Muscle layer of colon (tissue), 2 donors: ENCODE measurements around the gene TIGD1.

ENCODE experiments used
- H3K27ac ChIP-seq: one replicate; pipeline ENCODE4 v1.7.0; 2013; ENCODE audit warnings: low read depth, mild to moderate bottlenecking, low read length, moderate library complexity
- H3K27me3 ChIP-seq, 2 donors: one replicate each; pipeline ENCODE4 v1.7.0; 2013; ENCODE audit warnings: low read length in 2 of 2, mild to moderate bottlenecking in 2 of 2; ENCODE audit not compliant: insufficient read depth in 2 of 2, control insufficient read depth in 1 of 2
- H3K36me3 ChIP-seq: one replicate; pipeline ENCODE4 v1.7.0; 2013; ENCODE audit warnings: mild to moderate bottlenecking, low read length; ENCODE audit not compliant: insufficient read depth
- H3K4me1 ChIP-seq: one replicate; pipeline ENCODE4 v1.7.0; 2013; ENCODE audit warnings: mild to moderate bottlenecking, low read length; ENCODE audit not compliant: insufficient read depth
- H3K4me3 ChIP-seq, 2 donors: one replicate each; pipeline ENCODE4 v1.7.0; 2013; ENCODE audit warnings: low read length in 2 of 2, low read depth in 1 of 2, mild to moderate bottlenecking in 1 of 2, moderate library complexity in 1 of 2
- H3K9ac ChIP-seq: one replicate; pipeline ENCODE4 v1.7.0; 2013; ENCODE audit warnings: low read length
- H3K9me3 ChIP-seq: one replicate; pipeline ENCODE4 v1.7.0; 2013; ENCODE audit warnings: mild to moderate bottlenecking, low read length
- donor health status: abdominal sarcoma.
- donor health status: Adenocarcinoma of cecum.

TIGD1 gene

DNA sequence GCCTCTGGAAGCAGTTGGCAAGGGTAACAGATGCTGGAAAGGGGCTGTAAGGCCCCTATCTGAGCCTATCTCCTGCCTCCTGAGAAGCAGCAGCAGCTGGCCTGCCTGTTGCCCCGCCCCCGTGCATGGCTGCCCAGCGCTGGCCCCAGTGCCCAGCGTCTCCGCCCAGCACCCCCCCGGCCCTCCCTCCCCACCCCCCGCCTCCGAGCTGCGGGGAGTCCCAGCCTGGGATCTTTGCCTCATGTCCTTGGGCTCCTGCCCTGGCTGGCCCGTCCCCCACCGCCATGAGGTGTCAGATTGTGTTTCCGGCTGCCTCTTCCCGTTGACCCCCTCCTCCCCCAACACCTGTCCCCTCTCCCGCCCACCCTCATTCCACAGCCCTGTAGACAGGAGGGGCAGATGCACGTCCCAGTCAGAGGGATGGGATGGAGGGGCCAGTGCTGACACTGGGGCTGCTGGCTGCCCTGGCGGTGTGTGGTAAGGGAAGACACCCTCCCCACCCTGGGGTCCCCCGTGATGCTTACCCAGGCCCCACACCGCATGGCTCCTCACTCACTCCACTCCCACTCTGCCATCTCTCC is 24.5 kb downstream of the TIGD1 start, which contains the start of gene CHRND:
Gene CHRND (plus strand): TSS at position 370 of the 581 bp plus-strand sequence. CDS start 56 bp downstream, at position 426.
- no peak within 1 kb of the TSS for H3K9ac ChIP-seq
- H3K36me3 ChIP-seq = no peaks in the 10 kb centered on the region
- no peak within 1 kb of the TSS for H3K4me3 ChIP-seq
- peaks cover 14 to 45% of the 10 kb centered on the region in 2 donors for H3K27me3 ChIP-seq
- H3K9me3 ChIP-seq = no peaks in the 10 kb centered on the region
- H3K27ac ChIP-seq = no peak within 1 kb of the TSS
- no peaks in the 10 kb centered on the region for H3K4me1 ChIP-seq

DNA sequence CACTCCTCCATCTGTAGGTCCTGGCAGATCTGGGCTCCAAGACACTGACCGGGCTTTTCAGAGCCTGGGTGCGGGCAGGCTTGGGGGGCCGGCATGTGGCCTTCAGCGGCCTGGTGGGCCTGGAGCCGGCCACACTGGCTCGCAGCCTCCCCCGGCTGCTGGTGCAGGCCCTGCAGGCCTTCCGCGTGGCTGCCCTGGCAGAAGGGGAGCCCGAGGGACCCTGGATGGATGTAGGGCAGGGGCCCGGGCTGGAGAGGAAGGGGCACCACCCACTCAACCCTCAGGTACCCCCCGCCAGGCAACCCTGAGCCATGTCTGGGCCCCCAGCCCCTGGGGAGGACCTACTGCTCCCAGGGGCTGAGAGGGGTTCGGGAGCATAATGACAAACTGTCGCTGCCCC is 25.2 kb downstream of the TIGD1 start:
- H3K36me3 ChIP-seq = no peaks in the 10 kb centered on the region
- no peaks in the 10 kb centered on the region for H3K4me1 ChIP-seq
- H3K4me3 ChIP-seq = no peak overlapping the region
- no peak overlapping the region for H3K27ac ChIP-seq
- H3K9ac ChIP-seq = no peak overlapping the region
- H3K27me3 ChIP-seq = peaks cover 14 to 52% of the 10 kb centered on the region in 2 donors
- H3K9me3 ChIP-seq = no peaks in the 10 kb centered on the region

GRCh38 chr2:232524771-232525170 is 25.6 kb downstream of the TIGD1 start:
- peaks cover 14 to 53% of the 10 kb centered on the region in 2 donors for H3K27me3 ChIP-seq
- H3K27ac ChIP-seq = no peak overlapping the region
- no peaks in the 10 kb centered on the region for H3K36me3 ChIP-seq
- H3K9me3 ChIP-seq = no peaks in the 10 kb centered on the region
- H3K9ac ChIP-seq = no peak overlapping the region
- no peaks in the 10 kb centered on the region for H3K4me1 ChIP-seq
- H3K4me3 ChIP-seq = no peak overlapping the region

DNA sequence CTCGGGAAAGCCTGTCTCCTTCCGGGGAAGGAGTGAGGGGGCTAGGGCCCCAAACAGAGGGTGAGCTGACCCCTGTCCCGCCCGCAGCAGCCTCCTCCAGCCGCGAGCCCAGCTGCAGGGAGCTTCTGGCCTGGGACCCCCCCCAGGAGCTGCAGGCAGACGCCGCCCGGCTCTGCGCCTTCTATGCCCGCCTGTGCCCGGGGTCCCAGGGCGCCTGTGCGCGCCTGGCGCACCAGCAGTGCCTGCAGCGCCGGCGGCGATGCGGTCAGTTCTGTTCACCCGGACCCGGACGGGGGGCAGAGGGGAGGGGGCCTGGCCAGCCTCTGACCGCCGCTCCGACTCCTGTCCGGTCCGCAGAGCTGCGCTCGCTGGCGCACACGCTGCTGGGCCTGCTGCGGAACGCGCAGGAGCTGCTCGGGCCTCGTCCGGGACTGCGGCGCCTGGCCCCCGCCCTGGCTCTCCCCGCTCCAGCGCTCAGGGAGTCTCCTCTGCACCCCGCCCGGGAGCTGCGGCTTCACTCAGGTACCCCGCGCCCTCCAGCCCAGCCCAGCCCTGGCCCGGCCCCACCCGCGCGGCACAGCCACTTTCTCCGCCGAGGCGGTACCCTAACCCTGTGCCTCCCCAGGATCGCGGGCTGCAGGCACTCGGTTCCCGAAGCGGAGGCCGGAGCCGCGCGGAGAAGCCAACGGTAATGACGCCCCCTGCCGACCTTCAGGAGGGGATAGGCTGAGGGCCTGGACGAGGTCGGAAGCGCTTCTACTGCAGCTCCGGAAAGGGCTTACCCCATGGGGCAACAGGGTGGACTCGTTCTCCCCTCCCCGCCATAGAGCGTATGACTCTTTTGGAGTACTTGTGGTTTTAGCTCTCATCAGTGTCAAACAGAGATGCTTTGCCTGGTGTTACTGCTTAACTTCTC is 26.4 kb downstream of the TIGD1 start:
- no peak overlapping the region for H3K27ac ChIP-seq
- no peaks in the 10 kb centered on the region for H3K36me3 ChIP-seq
- no peak overlapping the region for H3K9ac ChIP-seq
- no peaks in the 10 kb centered on the region for H3K4me1 ChIP-seq
- peaks cover 14 to 53% of the 10 kb centered on the region in 2 donors for H3K27me3 ChIP-seq
- H3K9me3 ChIP-seq = no peaks in the 10 kb centered on the region
- peak overlapping the region in 1 of 2 donors; percentile 32 for H3K4me3 ChIP-seq

DNA sequence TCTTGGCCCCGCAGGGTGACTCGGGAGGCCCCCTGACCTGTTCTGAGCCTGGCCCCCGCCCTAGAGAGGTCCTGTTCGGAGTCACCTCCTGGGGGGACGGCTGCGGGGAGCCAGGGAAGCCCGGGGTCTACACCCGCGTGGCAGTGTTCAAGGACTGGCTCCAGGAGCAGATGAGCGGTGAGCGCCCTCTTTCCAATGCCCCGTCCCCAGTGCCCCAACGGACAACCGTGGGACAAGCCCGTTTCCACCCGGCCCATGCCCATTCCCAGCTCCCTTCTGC is 27.0 kb downstream of the TIGD1 start:
- H3K4me3 ChIP-seq = no peak overlapping the region
- no peaks in the 10 kb centered on the region for H3K4me1 ChIP-seq
- H3K36me3 ChIP-seq = no peaks in the 10 kb centered on the region
- H3K9ac ChIP-seq = no peak overlapping the region
- H3K9me3 ChIP-seq = no peaks in the 10 kb centered on the region
- H3K27ac ChIP-seq = no peak overlapping the region
- H3K27me3 ChIP-seq = peaks cover 14 to 53% of the 10 kb centered on the region in 2 donors

- peaks cover 14 to 53% of the 10 kb centered on the region in 2 donors for H3K27me3 ChIP-seq
- no peak overlapping the region for H3K27ac ChIP-seq
- no peak overlapping the region for H3K9ac ChIP-seq
- no peaks in the 10 kb centered on the region for H3K36me3 ChIP-seq
- H3K4me3 ChIP-seq = no peak overlapping the region
- H3K4me1 ChIP-seq = no peaks in the 10 kb centered on the region
- H3K9me3 ChIP-seq = no peaks in the 10 kb centered on the region
Observed at GRCh38 chr2:232522623-232523401, 27.5 kb downstream of the TIGD1 start.

- Histone ChIP-seq H3K4me3 (no peak overlapping the region), H3K27ac (no peak overlapping the region), H3K4me1 (no peaks in the 10 kb centered on the region), H3K27me3 (peaks cover 14 to 53% of the 10 kb centered on the region in 2 donors), H3K9ac (no peak overlapping the region), H3K9me3 (no peaks in the 10 kb centered on the region), H3K36me3 (no peaks in the 10 kb centered on the region)
Observed at GRCh38 chr2:232521959-232522622, 28.3 kb downstream of the TIGD1 start.

DNA sequence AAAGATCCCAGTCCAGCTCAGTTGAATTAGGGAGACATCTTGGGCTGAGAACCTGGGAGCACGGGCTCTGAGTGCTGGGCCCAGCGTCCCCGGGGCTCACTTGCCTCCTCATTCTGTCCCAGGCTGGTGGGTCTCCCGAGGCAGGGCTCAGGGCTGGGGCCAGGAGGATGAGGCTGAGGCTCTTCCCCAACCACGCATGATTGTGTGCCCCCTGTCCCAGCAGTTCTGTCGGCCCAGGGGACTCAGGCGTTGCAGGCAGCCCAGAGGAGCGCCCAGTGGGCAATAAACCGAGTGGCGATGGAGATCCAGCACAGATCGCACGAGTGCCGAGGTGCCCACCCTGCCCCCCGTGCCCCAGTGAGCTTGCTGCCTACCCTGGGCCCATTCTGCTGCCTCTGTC is 29.3 kb downstream of the TIGD1 start:
- peaks cover 14 to 53% of the 10 kb centered on the region in 2 donors for H3K27me3 ChIP-seq
- no peak overlapping the region for H3K9ac ChIP-seq

DNA sequence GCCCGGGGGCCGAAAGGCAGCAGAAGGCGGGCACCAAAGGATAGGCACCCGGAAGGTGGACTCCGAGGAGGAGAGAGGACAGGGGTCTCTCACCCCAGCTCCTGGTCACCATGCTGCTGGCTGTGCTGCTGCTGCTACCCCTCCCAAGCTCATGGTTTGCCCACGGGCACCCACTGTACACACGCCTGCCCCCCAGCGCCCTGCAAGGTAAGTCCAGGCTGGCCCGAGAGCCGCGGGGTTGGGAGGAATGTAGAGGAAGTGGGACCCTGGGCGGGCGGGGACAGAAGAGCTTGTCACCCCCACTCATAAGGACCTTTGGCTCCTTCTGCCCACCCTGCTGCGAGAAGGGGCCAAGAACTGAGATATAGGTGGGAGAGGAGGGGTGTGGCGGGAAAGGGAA is 29.9 kb downstream of the TIGD1 start:
- H3K9me3 ChIP-seq = no peaks in the 10 kb centered on the region
- H3K36me3 ChIP-seq = no peaks in the 10 kb centered on the region
- no peak overlapping the region for H3K9ac ChIP-seq
- H3K4me1 ChIP-seq = no peaks in the 10 kb centered on the region
- no peak overlapping the region for H3K27ac ChIP-seq
- no peak overlapping the region for H3K4me3 ChIP-seq
- H3K27me3 ChIP-seq = peaks cover 14 to 53% of the 10 kb centered on the region in 2 donors

More for the DNA sequence above, 29.3 kb downstream of the TIGD1 start:
- H3K4me3 ChIP-seq = no peak overlapping the region
- H3K36me3 ChIP-seq = no peaks in the 10 kb centered on the region
- H3K9me3 ChIP-seq = no peaks in the 10 kb centered on the region
- H3K27ac ChIP-seq = no peak overlapping the region
- no peaks in the 10 kb centered on the region for H3K4me1 ChIP-seq

DNA sequence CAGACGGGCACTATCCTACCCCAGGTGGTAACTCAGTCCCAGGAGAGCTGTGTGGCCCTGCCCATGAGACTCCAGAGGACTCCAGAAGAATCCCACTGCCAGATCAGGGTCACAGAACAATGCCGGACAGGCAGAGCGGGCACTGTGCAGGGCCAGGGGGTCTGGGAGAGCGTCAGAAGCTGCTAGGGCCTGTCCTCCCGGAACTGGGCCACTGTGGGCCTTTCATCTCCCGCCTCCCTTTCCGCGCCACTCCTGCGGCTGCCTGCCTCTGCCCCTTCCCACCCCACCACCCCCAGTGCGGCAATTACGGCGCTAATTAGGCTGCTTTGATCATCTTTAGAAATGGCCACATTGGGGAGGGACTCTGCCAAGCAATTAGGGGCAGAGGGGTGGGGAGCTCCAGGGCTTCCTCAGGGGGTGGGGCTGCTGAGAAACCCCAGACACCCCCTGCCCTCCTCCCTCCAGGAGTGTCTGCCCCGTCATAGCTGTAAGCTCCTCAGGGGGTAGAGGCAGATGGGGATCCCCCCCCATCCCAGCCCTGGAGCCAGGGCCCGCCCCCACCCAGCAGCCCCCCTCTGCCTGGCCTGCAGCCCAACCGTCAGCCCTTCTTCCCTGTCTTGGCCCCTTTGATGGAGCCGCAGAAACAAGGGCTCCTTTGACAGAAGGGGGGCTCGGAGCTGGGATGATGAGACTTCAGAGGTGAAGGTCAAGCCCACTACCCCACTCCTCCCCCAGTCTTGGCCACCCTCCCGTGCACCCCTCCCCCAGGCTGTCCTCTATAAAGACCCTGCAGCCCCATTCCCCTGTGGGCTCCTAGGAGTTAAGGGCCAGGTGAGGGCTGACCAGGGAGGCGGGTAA is 30.5 kb downstream of the TIGD1 start, which contains the start of gene PRSS56:
Gene PRSS56 (plus strand): TSS at position 808 of the 858 bp plus-strand sequence. CDS start 211 bp downstream, outside the sequence.
- Histone ChIP-seq H3K9me3 (no peaks in the 10 kb centered on the region), H3K4me3 (no peak within 1 kb of the TSS), H3K9ac (no peak within 1 kb of the TSS), H3K36me3 (no peaks in the 10 kb centered on the region), H3K4me1 (no peaks in the 10 kb centered on the region), H3K27ac (no peak within 1 kb of the TSS), H3K27me3 (peaks cover 14 to 47% of the 10 kb centered on the region in 2 donors)
